ENCODE measurements around the gene HRH3.

HRH3 gene

GRCh38 chr20:62215020-62215990, 4.8 kb downstream of the HRH3 start:
- no peak for DNase-seq

GRCh38 chr20:62214067-62214466, 6.0 kb downstream of the HRH3 start:
- no peak for DNase-seq

GRCh38 chr20:62212299-62212698, 7.8 kb downstream of the HRH3 start:
- no peak for DNase-seq

GRCh38 chr20:62211769-62212288, 8.2 kb downstream of the HRH3 start:
- no peak for DNase-seq

- DNase-seq: no peak
Observed at GRCh38 chr20:62211216-62211615, 8.9 kb downstream of the HRH3 start.

- no peak for DNase-seq
Observed at GRCh38 chr20:62210496-62210855, 9.6 kb downstream of the HRH3 start.

- no peak for DNase-seq
Observed at GRCh38 chr20:62209850-62210495, 10.1 kb downstream of the HRH3 start.

- no peak for DNase-seq
Observed at GRCh38 chr20:62208795-62209755, 11.0 kb downstream of the HRH3 start.

GRCh38 chr20:62208061-62208794, 11.8 kb downstream of the HRH3 start:
- no peak for DNase-seq

- DNase-seq: no peak
Observed at GRCh38 chr20:62206388-62206775, 13.7 kb downstream of the HRH3 start.

GRCh38 chr20:62205618-62206387, 14.3 kb downstream of the HRH3 start:
- DNase-seq: no peak

GRCh38 chr20:62203378-62204030, 16.6 kb downstream of the HRH3 start:
- no peak for DNase-seq

- no peak for DNase-seq
Observed at GRCh38 chr20:62202676-62203377, 17.3 kb downstream of the HRH3 start.

- no peak for DNase-seq
Observed at GRCh38 chr20:62202083-62202395, 18.0 kb downstream of the HRH3 start.

GRCh38 chr20:62201173-62202082, 18.6 kb downstream of the HRH3 start:
- DNase-seq: no peak

GRCh38 chr20:62200491-62201172, 19.4 kb downstream of the HRH3 start:
- no peak for DNase-seq

GRCh38 chr20:62198931-62199330, 21.1 kb downstream of the HRH3 start:
- DNase-seq: no peak

- DNase-seq: no peak
Observed at GRCh38 chr20:62198496-62198895, 21.6 kb downstream of the HRH3 start.

GRCh38 chr20:62197801-62198200, 22.3 kb downstream of the HRH3 start:
- DNase-seq: no peak
